B cell (primary cell): ENCODE data around the gene FAM217B. TPM values are rescaled to one million over a fixed set of nuclear protein-coding genes. Genes with fewer than 3 reads are reported as not detected.

Experiments
- ATAC-seq: fragments of 200-7000 bp; cut with Tn5 transposase; one replicate; pipeline ENCODE4 v1.10.0; 2021; ENCODE audit warnings: low read depth, mild to moderate bottlenecking, moderate number of reproducible peaks, moderate library complexity
- CTCF ChIA-PET: fragments of 350-600 bp; sonication (Branson Sonifier 250); formaldehyde crosslinking; loops from one replicate; lab custom pipeline; 2021; ENCODE audit warnings: antibody characterized with exemption, inconsistent platforms; lab: Charles Lee
- POLR2A ChIA-PET: fragments of 350-600 bp; sonication (Branson Sonifier 250); formaldehyde crosslinking; loops from one replicate; lab custom pipeline; 2021; ENCODE audit warnings: antibody characterized with exemption; lab: Charles Lee
- DNase-seq: peaks from one replicate; pipeline ENCODE4 v3.0.0; 2013
- H2AFZ ChIP-seq: 2 replicates; pipeline ENCODE4 v1.6.1; 2012; ENCODE audit warnings: mild to moderate bottlenecking, low read depth, low read length; ENCODE audit not compliant: insufficient read depth, poor library complexity, severe bottlenecking
- H3K27ac ChIP-seq, 2 donors: 1 replicate in 1 of 2; 2 replicates in 1 of 2; pipeline ENCODE4 v1.5.1; 2012 to 2013; ENCODE audit warnings: low read length in 2 of 2, mild to moderate bottlenecking in 2 of 2, moderate library complexity in 1 of 2
- H3K27me3 ChIP-seq, 4 experiments: fragments of 200-600 bp in 1 of 4; sonication (generic) in 1 of 4; replicated peaks in 1 of 4; 1 replicate in 2 of 4; 2 replicates in 2 of 4; pipeline versions ENCODE4 v1.6.1 to v1.7.0; 2013 to 2016; ENCODE audit warnings: low read length in 3 of 4, mild to moderate bottlenecking in 2 of 4, mixed read lengths in 1 of 4, moderate library complexity in 1 of 4; ENCODE audit not compliant: insufficient read depth in 4 of 4, control insufficient read depth in 3 of 4; ENCODE audit errors: control extremely low read depth in 1 of 4
- H3K36me3 ChIP-seq, 2 experiments: replicated peaks in 1 of 2; 1 replicate in 1 of 2; 2 replicates in 1 of 2; pipeline versions ENCODE4 v1.6.1 to v1.7.1; 2013; ENCODE audit warnings: low read length in 1 of 2; ENCODE audit not compliant: insufficient read depth in 2 of 2, control insufficient read depth in 1 of 2; ENCODE audit errors: control extremely low read depth in 1 of 2, extremely low read depth in 1 of 2
- H3K4me1 ChIP-seq, 2 donors: fragments of 200-600 bp in 1 of 2; sonication (generic) in 1 of 2; 1 replicate in 1 of 2; 2 replicates in 1 of 2; pipeline versions ENCODE4 v1.5.1 to v1.6.1; 2013 to 2017; ENCODE audit warnings: low read length in 2 of 2; ENCODE audit not compliant: control insufficient read depth in 2 of 2, insufficient read depth in 2 of 2
- H3K4me2 ChIP-seq: replicated peaks from 2 replicates; pipeline ENCODE3; 2012; ENCODE audit warnings: mild to moderate bottlenecking, low read depth, low read length; ENCODE audit not compliant: poor library complexity, severe bottlenecking
- H3K4me3 ChIP-seq, 5 experiments: fragments of 200-600 bp in 1 of 5; sonication (generic) in 1 of 5; 1 replicate in 3 of 5; 2 replicates in 2 of 5; pipeline versions ENCODE4 v1.5.1 to v1.7.0; 2011 to 2016; ENCODE audit warnings: low read length in 4 of 5, mild to moderate bottlenecking in 4 of 5, low read depth in 2 of 5, control low read depth in 1 of 5, moderate library complexity in 1 of 5; ENCODE audit not compliant: insufficient read depth in 1 of 5; ENCODE audit errors: control extremely low read depth in 1 of 5, extremely low read depth in 1 of 5
- H3K79me2 ChIP-seq: fragments of 200-600 bp; sonication (generic); one replicate; pipeline ENCODE4 v1.6.0; 2016; ENCODE audit warnings: low read length; ENCODE audit not compliant: control insufficient read depth, insufficient read depth
- H3K9ac ChIP-seq: fragments of 200-600 bp; sonication (generic); 2 replicates; pipeline ENCODE4 v1.6.1; 2017; ENCODE audit warnings: mild to moderate bottlenecking, low read length, moderate library complexity
- H3K9me3 ChIP-seq, 3 donors: one replicate each; pipeline versions ENCODE4 v1.6.1 to v1.7.1; 2013; ENCODE audit warnings: low read length in 2 of 3; ENCODE audit not compliant: control insufficient read depth in 2 of 3, insufficient read depth in 1 of 3; ENCODE audit errors: control extremely low read depth in 1 of 3
- H4K20me1 ChIP-seq: 2 replicates; pipeline ENCODE4 v1.6.0; 2012; ENCODE audit warnings: mild to moderate bottlenecking, low read length; ENCODE audit not compliant: insufficient read depth, control insufficient read depth, poor library complexity, severe bottlenecking
- H3K27ac Mint-ChIP-seq: one replicate; pipeline ENCODE4 v1.8.0; 2021; ENCODE audit warnings: mixed read lengths
- H3K27me3 Mint-ChIP-seq: one replicate; pipeline ENCODE4 v1.8.0; 2021; ENCODE audit warnings: mixed read lengths
- H3K4me1 Mint-ChIP-seq: one replicate; pipeline ENCODE4 v1.8.0; 2021; ENCODE audit warnings: mixed read lengths
- H3K4me3 Mint-ChIP-seq: one replicate; pipeline ENCODE4 v1.8.0; 2021; ENCODE audit warnings: mixed read lengths
- H3K9me3 Mint-ChIP-seq: one replicate; pipeline ENCODE4 v1.8.0; 2022; ENCODE audit warnings: mixed read lengths; ENCODE audit not compliant: insufficient read depth
- EZH2 ChIP-seq: IDR thresholded peaks from 2 replicates; pipeline ENCODE4 v1.6.1; 2012; ENCODE audit warnings: borderline replicate concordance, low read depth, mild to moderate bottlenecking, moderate library complexity, low read length; ENCODE audit not compliant: insufficient read depth, poor library complexity, severe bottlenecking
- WGBS: methylation state at CpG from one replicate; pipeline ENCODE4 v1.1.5; 2013; ENCODE audit warnings: missing lambda C conversion rate; ENCODE audit not compliant: insufficient coverage; 5-methylcytosine and 5-hydroxymethylcytosine counted together
- intact Hi-C: fragments of 100-400 bp; cut with micrococcal nuclease; formaldehyde crosslinking; loops from one replicate; pipeline ENCODE4 v1.10.0; 2022
- polyA plus RNA-seq: library from polyadenylated mRNA; depleted of rRNA; stranded (reverse); fragments of >200 nt; gene quantifications from 2 replicates; pipeline ENCODE4 v1.2.3, GENCODE V29; 2012
- total RNA-seq, 2 donors: library from RNA; stranded (reverse); fragments of 120-200 nt in 1 of 2; gene quantifications; 1 replicate in 1 of 2; 2 replicates in 1 of 2; pipeline versions ENCODE4 v1.2.3 to v1.2.4, GENCODE V29; 2013 to 2022
- TF ChIP-seq, protein P1 (sequence below): fragments of 200-600 bp; IDR thresholded peaks from one replicate; pipeline ENCODE4 v1.8.0; 2022; ENCODE audit warnings: antibody characterized with exemption, mild to moderate bottlenecking

The FAM217B gene
- total and polyA plus RNA-seq, 2 donors (not counting 1 experiment from before 2014, with no cell fraction given), result 3.6 to 34.9 TPM

DNA sequence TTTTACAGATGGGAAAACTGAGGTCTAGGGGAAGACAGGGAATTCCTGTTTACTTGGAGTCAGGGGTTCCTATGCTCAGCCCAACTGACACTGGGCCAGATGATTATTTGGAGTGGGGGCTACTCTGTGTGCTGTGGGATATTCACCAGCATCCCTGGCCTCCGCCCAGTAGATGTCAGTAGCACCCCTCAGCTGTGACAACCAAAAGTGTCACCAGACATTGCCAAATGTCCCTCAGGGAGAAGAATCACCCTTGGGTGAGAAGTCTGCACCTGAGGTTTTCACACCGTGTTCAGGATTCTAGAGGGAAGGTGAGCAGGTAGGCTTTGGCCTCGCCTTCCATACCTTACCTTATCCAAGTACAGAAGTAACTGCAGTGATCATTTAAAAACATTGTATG lies 45.7 kb downstream of the FAM217B start:
- Histone ChIP-seq H3K9ac (no peak overlapping the region), H2AFZ (no peak overlapping the region), H4K20me1 (no peaks in the 10 kb centered on the region), H3K4me1 (peaks cover 4 to 9% of the 10 kb centered on the region in 2 donors), H3K79me2 (no peaks in the 10 kb centered on the region), H3K27ac (no peak overlapping the region), H3K4me2 (no peak overlapping the region), H3K36me3 (no peaks in the 10 kb centered on the region), H3K27me3 (no peaks in the 10 kb centered on the region), H3K4me3 (no peak overlapping the region), H3K9me3 (no peaks in the 10 kb centered on the region)
- no peaks in the 10 kb centered on the region for H3K9me3 Mint-ChIP-seq
- H3K27ac Mint-ChIP-seq, result no peak overlapping the region
- H3K27me3 Mint-ChIP-seq, result no peaks in the 10 kb centered on the region
- H3K4me3 Mint-ChIP-seq, result no peak overlapping the region
- POLR2A ChIA-PET, result no interaction called here
- CTCF ChIA-PET, result no interaction called here
- DNase-seq (no peak), ATAC-seq (no peak)
- intact Hi-C loops, result no loop called here
- TF ChIP-seq, protein P1, sequence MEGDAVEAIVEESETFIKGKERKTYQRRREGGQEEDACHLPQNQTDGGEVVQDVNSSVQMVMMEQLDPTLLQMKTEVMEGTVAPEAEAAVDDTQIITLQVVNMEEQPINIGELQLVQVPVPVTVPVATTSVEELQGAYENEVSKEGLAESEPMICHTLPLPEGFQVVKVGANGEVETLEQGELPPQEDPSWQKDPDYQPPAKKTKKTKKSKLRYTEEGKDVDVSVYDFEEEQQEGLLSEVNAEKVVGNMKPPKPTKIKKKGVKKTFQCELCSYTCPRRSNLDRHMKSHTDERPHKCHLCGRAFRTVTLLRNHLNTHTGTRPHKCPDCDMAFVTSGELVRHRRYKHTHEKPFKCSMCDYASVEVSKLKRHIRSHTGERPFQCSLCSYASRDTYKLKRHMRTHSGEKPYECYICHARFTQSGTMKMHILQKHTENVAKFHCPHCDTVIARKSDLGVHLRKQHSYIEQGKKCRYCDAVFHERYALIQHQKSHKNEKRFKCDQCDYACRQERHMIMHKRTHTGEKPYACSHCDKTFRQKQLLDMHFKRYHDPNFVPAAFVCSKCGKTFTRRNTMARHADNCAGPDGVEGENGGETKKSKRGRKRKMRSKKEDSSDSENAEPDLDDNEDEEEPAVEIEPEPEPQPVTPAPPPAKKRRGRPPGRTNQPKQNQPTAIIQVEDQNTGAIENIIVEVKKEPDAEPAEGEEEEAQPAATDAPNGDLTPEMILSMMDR, result no peak
- TF ChIP-seq EZH2, result no peak
- H3K4me1 Mint-ChIP-seq, result peaks cover 9% of the 10 kb centered on the region
- 100% methylated on average over 1 of the region's 3 CpGs for WGBS

DNA sequence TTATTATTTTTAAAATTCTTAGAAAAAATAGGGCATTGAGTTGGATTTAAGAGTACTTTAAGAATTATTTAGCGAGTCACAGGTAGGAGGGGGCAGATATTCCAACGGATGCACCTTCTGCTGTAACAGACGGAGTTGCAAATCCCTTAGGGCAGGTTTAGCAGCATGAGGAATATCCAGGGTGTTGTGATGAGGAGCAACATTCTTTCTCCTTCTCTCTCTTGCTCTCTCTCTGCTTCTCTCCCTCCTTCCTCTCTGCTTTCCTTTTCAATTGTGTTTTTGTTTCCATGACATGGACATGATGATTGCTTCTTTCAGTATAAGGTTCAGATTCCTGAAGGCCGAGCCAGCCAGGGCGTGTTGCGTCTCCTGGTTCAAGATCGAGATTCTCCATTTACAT lies 46.9 kb downstream of the FAM217B start:
- no peak overlapping the region for H3K9ac ChIP-seq
- H3K4me2 ChIP-seq, result no peak overlapping the region
- intact Hi-C loops, result no loop called here
- peaks cover 9% of the 10 kb centered on the region for H3K4me1 Mint-ChIP-seq
- no peak overlapping the region for H3K4me3 ChIP-seq
- ATAC-seq, result no peak
- no peak overlapping the region for H3K27ac Mint-ChIP-seq
- peaks cover 4 to 9% of the 10 kb centered on the region in 2 donors for H3K4me1 ChIP-seq
- no peaks in the 10 kb centered on the region for H3K27me3 Mint-ChIP-seq
- no peaks in the 10 kb centered on the region for H4K20me1 ChIP-seq
- no peak for DNase-seq
- WGBS, result 100% methylated on average over 4 of the region's 7 CpGs
- no peak overlapping the region for H2AFZ ChIP-seq
- no peaks in the 10 kb centered on the region for H3K9me3 ChIP-seq
- H3K27me3 ChIP-seq, result no peaks in the 10 kb centered on the region
- no peak overlapping the region for H3K4me3 Mint-ChIP-seq
- H3K27ac ChIP-seq, result no peak overlapping the region
- H3K9me3 Mint-ChIP-seq, result no peaks in the 10 kb centered on the region
- no peaks in the 10 kb centered on the region for H3K79me2 ChIP-seq
- POLR2A ChIA-PET, result no interaction called here
- CTCF ChIA-PET, result no interaction called here
- no peaks in the 10 kb centered on the region for H3K36me3 ChIP-seq
- TF ChIP-seq EZH2, result no peak
- TF ChIP-seq, protein P1, result no peak
